ENCODE data around the gene PROSER2. TPM values are rescaled to one million over a fixed set of nuclear protein-coding genes. Genes with fewer than 3 reads are reported as not detected.

The PROSER2 gene
- total RNA-seq, 1 donor from 2014 or later: 5.7 TPM

GRCh38 chr10:11869219-11869618, 46.1 kb downstream of the PROSER2 start:
- no peak for DNase-seq (ENCODE audit: low spot score)
- Mint-ChIP-seq H3K9me3 (ENCODE audit: unreplicated experiment) (no peaks in the 10 kb centered on the region), H3K36me3 (ENCODE audit: low read depth, unreplicated experiment) (no peaks in the 10 kb centered on the region), H3K4me3 (ENCODE audit: unreplicated experiment) (no peak overlapping the region), H3K27me3 (ENCODE audit: unreplicated experiment) (peaks cover 4% of the 10 kb centered on the region), H3K4me1 (ENCODE audit: unreplicated experiment) (peaks cover 9% of the 10 kb centered on the region), H3K27ac (ENCODE audit: unreplicated experiment) (no peak overlapping the region)
- no peak for TF ChIP-seq CTCF (IDR thresholded peaks at IDR 0.05; ENCODE audit: unreplicated experiment)

GRCh38 chr10:11869743-11870460, 46.7 kb downstream of the PROSER2 start:
- no peak for TF ChIP-seq CTCF (IDR thresholded peaks at IDR 0.05; ENCODE audit: unreplicated experiment)
- Mint-ChIP-seq H3K27me3 (ENCODE audit: unreplicated experiment) (peaks cover 7% of the 10 kb centered on the region), H3K4me1 (ENCODE audit: unreplicated experiment) (peaks cover 12% of the 10 kb centered on the region), H3K27ac (ENCODE audit: unreplicated experiment) (no peak overlapping the region), H3K9me3 (ENCODE audit: unreplicated experiment) (no peaks in the 10 kb centered on the region), H3K36me3 (ENCODE audit: low read depth, unreplicated experiment) (no peaks in the 10 kb centered on the region), H3K4me3 (ENCODE audit: unreplicated experiment) (no peak overlapping the region)
- no peak for DNase-seq (ENCODE audit: low spot score)

GRCh38 chr10:11870461-11870780, 47.3 kb downstream of the PROSER2 start:
- H3K27me3 Mint-ChIP-seq (ENCODE audit: unreplicated experiment): peaks cover 7% of the 10 kb centered on the region
- H3K9me3 Mint-ChIP-seq (ENCODE audit: unreplicated experiment): no peaks in the 10 kb centered on the region
- peaks cover 12% of the 10 kb centered on the region for H3K4me1 Mint-ChIP-seq (ENCODE audit: unreplicated experiment)
- H3K36me3 Mint-ChIP-seq (ENCODE audit: low read depth, unreplicated experiment): no peaks in the 10 kb centered on the region
- no peak for DNase-seq (ENCODE audit: low spot score)
- TF ChIP-seq CTCF (IDR thresholded peaks at IDR 0.05; ENCODE audit: unreplicated experiment): no peak
- H3K4me3 Mint-ChIP-seq (ENCODE audit: unreplicated experiment): no peak overlapping the region
- no peak overlapping the region for H3K27ac Mint-ChIP-seq (ENCODE audit: unreplicated experiment)

GRCh38 chr10:11870900-11871400, 47.8 kb downstream of the PROSER2 start:
- H3K27me3 Mint-ChIP-seq (ENCODE audit: unreplicated experiment): peaks cover 7% of the 10 kb centered on the region
- no peak for DNase-seq (ENCODE audit: low spot score)
- no peaks in the 10 kb centered on the region for H3K36me3 Mint-ChIP-seq (ENCODE audit: low read depth, unreplicated experiment)
- no peak for TF ChIP-seq CTCF (IDR thresholded peaks at IDR 0.05; ENCODE audit: unreplicated experiment)
- H3K27ac Mint-ChIP-seq (ENCODE audit: unreplicated experiment): no peak overlapping the region
- H3K4me1 Mint-ChIP-seq (ENCODE audit: unreplicated experiment): peaks cover 12% of the 10 kb centered on the region
- no peaks in the 10 kb centered on the region for H3K9me3 Mint-ChIP-seq (ENCODE audit: unreplicated experiment)
- no peak overlapping the region for H3K4me3 Mint-ChIP-seq (ENCODE audit: unreplicated experiment)

GRCh38 chr10:11871466-11871865, 48.3 kb downstream of the PROSER2 start:
- DNase-seq (ENCODE audit: low spot score): no peak
- H3K27ac Mint-ChIP-seq (ENCODE audit: unreplicated experiment): no peak overlapping the region

More at GRCh38 chr10:11871466-11871865, 48.3 kb downstream of the PROSER2 start:
- no peaks in the 10 kb centered on the region for H3K9me3 Mint-ChIP-seq (ENCODE audit: unreplicated experiment)
- no peaks in the 10 kb centered on the region for H3K36me3 Mint-ChIP-seq (ENCODE audit: low read depth, unreplicated experiment)
- TF ChIP-seq CTCF (IDR thresholded peaks at IDR 0.05; ENCODE audit: unreplicated experiment): no peak
- H3K27me3 Mint-ChIP-seq (ENCODE audit: unreplicated experiment): peaks cover 7% of the 10 kb centered on the region
- peaks cover 14% of the 10 kb centered on the region for H3K4me1 Mint-ChIP-seq (ENCODE audit: unreplicated experiment)
- no peak overlapping the region for H3K4me3 Mint-ChIP-seq (ENCODE audit: unreplicated experiment)

Data from endothelial cell (in vitro differentiated cells).